Fibroblast of mammary gland (primary cell): ENCODE results near the gene CEACAM6.

Source experiments
- DNase-seq: peaks from one replicate; pipeline ENCODE4 v3.0.0-alpha.2; 2010; ENCODE audit warnings: low read depth
- H3K4me3 ChIP-seq: 2 replicates; pipeline ENCODE4 v1.5.1; 2011; ENCODE audit warnings: low read depth, mild to moderate bottlenecking, low read length, moderate library complexity; ENCODE audit not compliant: control insufficient read depth
- CTCF ChIP-seq: conservative IDR thresholded peaks from 2 replicates; pipeline ENCODE4 v1.5.1; 2011; ENCODE audit warnings: low read depth, low read length, inconsistent platforms; ENCODE audit not compliant: control insufficient read depth, insufficient read depth

The CEACAM6 gene

GRCh38 chr19:41734585-41734984, 20.7 kb upstream of the CEACAM6 start:
- no peak for TF ChIP-seq CTCF
- DNase-seq = no peak
- no peak overlapping the region for H3K4me3 ChIP-seq

- DNase-seq = no peak
- no peak overlapping the region for H3K4me3 ChIP-seq
- no peak for TF ChIP-seq CTCF
These were observed 20.2 kb upstream of the CEACAM6 start for GRCh38 chr19:41735071-41735600.

GRCh38 chr19:41739361-41739760, 16.0 kb upstream of the CEACAM6 start:
- TF ChIP-seq CTCF = no peak
- H3K4me3 ChIP-seq = no peak overlapping the region
- no peak for DNase-seq

GRCh38 chr19:41740415-41741243, 14.7 kb upstream of the CEACAM6 start:
- H3K4me3 ChIP-seq = no peak overlapping the region
- no peak for DNase-seq
- TF ChIP-seq CTCF = no peak

- no peak overlapping the region for H3K4me3 ChIP-seq
- no peak for DNase-seq
- TF ChIP-seq CTCF = no peak
These were observed 14.1 kb upstream of the CEACAM6 start for GRCh38 chr19:41741244-41741554.

- DNase-seq = no peak
- no peak for TF ChIP-seq CTCF
These were observed 10.5 kb upstream of the CEACAM6 start for GRCh38 chr19:41744850-41745249.

More at GRCh38 chr19:41744850-41745249, 10.5 kb upstream of the CEACAM6 start:
- H3K4me3 ChIP-seq = no peak overlapping the region
